DND-41 (cell line): Measurements from ENCODE around the gene CD86.

ENCODE experiments used
- CTCF ChIP-seq: IDR thresholded peaks from 2 replicates; pipeline ENCODE4 v1.5.1; 2012; ENCODE audit warnings: borderline replicate concordance, low read length, moderate library complexity, mild to moderate bottlenecking; ENCODE audit not compliant: poor library complexity, severe bottlenecking; ENCODE audit errors: extremely low read depth
- EZH2 ChIP-seq: IDR thresholded peaks from 3 replicates; pipeline ENCODE4 v1.6.1; 2012; ENCODE audit warnings: borderline replicate concordance, low read depth, mild to moderate bottlenecking, moderate library complexity, low read length, inconsistent platforms; ENCODE audit not compliant: severe bottlenecking

- no peak for TF ChIP-seq CTCF
- no peak for TF ChIP-seq EZH2
Observed at GRCh38 chr3:122021037-122021436, 34.1 kb upstream of the CD86 start.
